HepG2 (cell line): ENCODE data around the gene LMNA. TPM values are rescaled to one million over a fixed set of nuclear protein-coding genes. Genes with fewer than 3 reads are reported as not detected.

Experiments used
- ARID5B ChIP-seq: IDR thresholded peaks from 2 replicates; pipeline ENCODE4 v1.4.0; 2020; ENCODE audit warnings: mild to moderate bottlenecking, missing genetic modification reagents
- ATM ChIP-seq: fragments of 450-650 bp; IDR thresholded peaks from 2 replicates; pipeline ENCODE4 v1.7.1; 2017; ENCODE audit warnings: mild to moderate bottlenecking, borderline replicate concordance
- DZIP1 ChIP-seq: sonication (generic); formaldehyde crosslinking; IDR thresholded peaks from 2 replicates; pipeline ENCODE4 v1.5.0; 2020; ENCODE audit warnings: mild to moderate bottlenecking, missing genetic modification reagents
- FUBP1 ChIP-seq: sonication (generic); formaldehyde crosslinking; IDR thresholded peaks from 2 replicates; pipeline ENCODE4 v1.5.1; 2020; ENCODE audit warnings: missing genetic modification reagents, mild to moderate bottlenecking, borderline replicate concordance
- JUND ChIP-seq: sonication (generic); formaldehyde crosslinking; IDR thresholded peaks from 2 replicates; pipeline ENCODE4 v1.8.0; 2022; ENCODE audit warnings: mild to moderate bottlenecking, missing genetic modification reagents
- MXD3 ChIP-seq: IDR thresholded peaks from 2 replicates; pipeline ENCODE4 v1.6.1; 2016; ENCODE audit warnings: mild to moderate bottlenecking, missing biosample characterization, missing genetic modification reagents
- MYC ChIP-seq: sonication (generic); formaldehyde crosslinking; IDR thresholded peaks from 2 replicates; pipeline ENCODE4 v1.9.0; 2021; ENCODE audit warnings: missing genetic modification reagents, borderline replicate concordance
- RAD21 ChIP-seq: fragments of 450-650 bp; formaldehyde crosslinking; IDR thresholded peaks from 2 replicates; pipeline ENCODE4 v1.5.0; 2020; ENCODE audit warnings: mild to moderate bottlenecking
- SMC3 ChIP-seq: IDR thresholded peaks from 2 replicates; pipeline ENCODE4 v1.6.1; 2011; ENCODE audit warnings: low read length, improper control_type of control experiment
- SNAPC4 ChIP-seq: sonication (generic); formaldehyde crosslinking; IDR thresholded peaks from 2 replicates; pipeline ENCODE4 v1.4.0; 2020; ENCODE audit warnings: mild to moderate bottlenecking, missing genetic modification reagents
- SOX6 ChIP-seq, 2 experiments: fragments of 450-650 bp in 1 of 2; sonication (generic) in 1 of 2; formaldehyde crosslinking in 1 of 2; IDR thresholded peaks; 2 replicates each; pipeline versions ENCODE4 v1.4.0 to v1.6.1; 2017 to 2020; ENCODE audit warnings: antibody characterized with exemption in 1 of 2, mild to moderate bottlenecking in 1 of 2, missing genetic modification reagents in 1 of 2
- ZNF451 ChIP-seq: sonication (generic); formaldehyde crosslinking; IDR thresholded peaks from 2 replicates; pipeline ENCODE4 v1.5.0; 2020; ENCODE audit warnings: mild to moderate bottlenecking, missing genetic modification reagents
- ZNF496 ChIP-seq: sonication (generic); formaldehyde crosslinking; IDR thresholded peaks from 2 replicates; pipeline ENCODE4 v1.8.1; 2023; ENCODE audit warnings: mild to moderate bottlenecking, moderate library complexity, missing genetic modification reagents; ENCODE audit not compliant: insufficient replicate concordance
- ZNF674 ChIP-seq: sonication (generic); formaldehyde crosslinking; IDR thresholded peaks from 2 replicates; pipeline ENCODE4 v1.5.0; 2020; ENCODE audit warnings: low read depth, mild to moderate bottlenecking, missing genetic modification reagents
- polyA plus RNA-seq, 8 experiments: library from polyadenylated mRNA; depleted of rRNA in 3 of 8; stranded (reverse) in 7 of 8; unstranded in 1 of 8; fragments of >200 nt; fragmentation: Illumina TruSeq in 4 of 8; extraction: Trizol in 4 of 8; gene quantifications; 2 replicates each; pipeline versions ENCODE4 v1.2.1 to v1.2.3, GENCODE V29; 2011 to 2016; ENCODE audit warnings: low read depth in 4 of 8, missing spikeins in 1 of 8, mixed read lengths in 1 of 8; ENCODE audit not compliant: insufficient read depth in 1 of 8
- total RNA-seq, 5 experiments: library from RNA; depleted of rRNA; stranded (reverse); fragments of >200 nt; fragmentation: Illumina TruSeq; extraction: Trizol; gene quantifications; 2 replicates each; pipeline ENCODE4 v1.2.3, GENCODE V29; 2016; ENCODE audit warnings: low read depth in 1 of 5

Gene LMNA
- total and polyA plus RNA-seq, 2 of the 13 experiments (the other 11 are each of a cell fraction or from before 2014, with no cell fraction given): 107 to 225 TPM

- TF ChIP-seq ARID5B (CRISPR knock-in tag) (no peak), ZNF496 (no peak), FUBP1 (no peak), DZIP1 (CRISPR knock-in tag) (no peak; the same call in 1 of the 2 replicates), ZNF674 (CRISPR knock-in tag) (no peak), MXD3 (CRISPR knock-in tag) (no peak; the same call in 1 of the 2 replicates), SOX6 (IDR thresholded peaks at IDR 0.05) (no peak), SOX6 (CRISPR knock-in tag; IDR thresholded peaks at IDR 0.05) (0 out of 2 replicates have a peak, but pooled peaks have one; percentile 4), RAD21 (CRISPR knock-in tag) (no peak; the same call in none of the 2 replicates), MYC (CRISPR knock-in tag) (peak; percentile 29; the same call in 1 of the 2 replicates), ZNF451 (no peak), JUND (CRISPR knock-in tag) (no peak), ATM (no peak), SNAPC4 (CRISPR knock-in tag) (no peak), SMC3 (no peak)
Measured at GRCh38 chr1:156114919-156115513, 505 bp downstream of the LMNA start (continued).
